ENCODE results near the gene IVNS1ABP. TPM values are rescaled to one million over a fixed set of nuclear protein-coding genes. Genes with fewer than 3 reads are reported as not detected.
"Not testable (repeated sequence)": the region's sequence is repeated elsewhere in the genome, so short reads cannot be mapped to it uniquely, and the experiment has no call there.

The IVNS1ABP gene
- total and polyA plus RNA-seq, 2 experiments from 2014 or later = 73.5 to 162 TPM

DNA sequence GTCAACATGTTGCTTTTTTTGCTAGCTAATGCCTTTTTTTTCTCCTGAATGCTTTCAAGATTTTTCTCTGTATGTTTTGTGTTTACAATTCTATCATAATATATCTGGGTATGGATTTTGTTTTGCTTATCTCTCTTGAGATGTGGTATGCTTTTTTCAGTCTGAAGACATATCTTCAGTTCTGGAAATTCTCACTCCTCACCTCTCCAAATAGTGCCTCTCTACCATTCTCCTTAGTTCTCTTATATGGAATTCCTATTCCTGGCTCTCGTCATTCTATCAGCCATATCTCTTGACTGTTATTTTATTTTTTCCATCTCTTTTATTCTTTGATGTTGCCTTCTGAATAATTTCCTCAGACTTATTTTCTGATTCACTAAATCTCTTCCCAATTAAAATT, 58.4 kb downstream of the IVNS1ABP start:
- no peak overlapping the region for H3K4me3 Mint-ChIP-seq
- H2AFZ ChIP-seq = no peak overlapping the region
- peaks cover 4% of the 10 kb centered on the region for H3K9me3 Mint-ChIP-seq
- no peaks in the 10 kb centered on the region for H3F3A ChIP-seq (replicated peaks; ENCODE audit: low read depth)
- H3K27me3 Mint-ChIP-seq (ENCODE audit: insufficient read depth, low read depth, poor library complexity) = no peaks in the 10 kb centered on the region
- no peaks in the 10 kb centered on the region for H3K9me2 ChIP-seq (ENCODE audit: insufficient read depth)
- no peak overlapping the region for H3K4me3 ChIP-seq
- H4K20me1 ChIP-seq (replicated peaks; ENCODE audit: insufficient read depth) = no peaks in the 10 kb centered on the region
- H3K27ac ChIP-seq (ENCODE audit: low read depth) = no peak overlapping the region
- TF ChIP-seq EZH2 (IDR thresholded peaks at IDR 0.05; ENCODE audit: low read depth, unreplicated experiment) (no peak), EZH2phosphoT487 (IDR thresholded peaks at IDR 0.05; ENCODE audit: unreplicated experiment) (no peak), ZNF114 (CRISPR knock-in tag; IDR thresholded peaks at IDR 0.05) (no peak), POLR2AphosphoS5 (IDR thresholded peaks at IDR 0.05; ENCODE audit: low read depth) (no peak)
- TF ChIP-seq, protein P1, sequence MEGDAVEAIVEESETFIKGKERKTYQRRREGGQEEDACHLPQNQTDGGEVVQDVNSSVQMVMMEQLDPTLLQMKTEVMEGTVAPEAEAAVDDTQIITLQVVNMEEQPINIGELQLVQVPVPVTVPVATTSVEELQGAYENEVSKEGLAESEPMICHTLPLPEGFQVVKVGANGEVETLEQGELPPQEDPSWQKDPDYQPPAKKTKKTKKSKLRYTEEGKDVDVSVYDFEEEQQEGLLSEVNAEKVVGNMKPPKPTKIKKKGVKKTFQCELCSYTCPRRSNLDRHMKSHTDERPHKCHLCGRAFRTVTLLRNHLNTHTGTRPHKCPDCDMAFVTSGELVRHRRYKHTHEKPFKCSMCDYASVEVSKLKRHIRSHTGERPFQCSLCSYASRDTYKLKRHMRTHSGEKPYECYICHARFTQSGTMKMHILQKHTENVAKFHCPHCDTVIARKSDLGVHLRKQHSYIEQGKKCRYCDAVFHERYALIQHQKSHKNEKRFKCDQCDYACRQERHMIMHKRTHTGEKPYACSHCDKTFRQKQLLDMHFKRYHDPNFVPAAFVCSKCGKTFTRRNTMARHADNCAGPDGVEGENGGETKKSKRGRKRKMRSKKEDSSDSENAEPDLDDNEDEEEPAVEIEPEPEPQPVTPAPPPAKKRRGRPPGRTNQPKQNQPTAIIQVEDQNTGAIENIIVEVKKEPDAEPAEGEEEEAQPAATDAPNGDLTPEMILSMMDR (conservative IDR thresholded peaks at IDR 0.05; ENCODE audit: low read depth in 2 of 2) = no peak
- H3K79me2 ChIP-seq (replicated peaks; ENCODE audit: insufficient read depth) = no peaks in the 10 kb centered on the region
- no peaks in the 10 kb centered on the region for H3K36me3 ChIP-seq (ENCODE audit: insufficient read depth)
- no peak overlapping the region for H3K27ac Mint-ChIP-seq
- H3K36me3 Mint-ChIP-seq (ENCODE audit: low read depth) = peaks cover 3% of the 10 kb centered on the region; the same call in 1 of the 3 replicates
- no peak overlapping the region for H3K4me2 ChIP-seq
- DNase-seq (ENCODE audit: low spot score) (no peak), ATAC-seq (no peak)
- H3K4me1 ChIP-seq (ENCODE audit: insufficient read depth) = no peaks in the 10 kb centered on the region
- peaks cover 5% of the 10 kb centered on the region; the same call in 2 of the 3 replicates for H3K4me1 Mint-ChIP-seq
- H3K27me3 ChIP-seq (ENCODE audit: insufficient read depth) = no peaks in the 10 kb centered on the region

DNA sequence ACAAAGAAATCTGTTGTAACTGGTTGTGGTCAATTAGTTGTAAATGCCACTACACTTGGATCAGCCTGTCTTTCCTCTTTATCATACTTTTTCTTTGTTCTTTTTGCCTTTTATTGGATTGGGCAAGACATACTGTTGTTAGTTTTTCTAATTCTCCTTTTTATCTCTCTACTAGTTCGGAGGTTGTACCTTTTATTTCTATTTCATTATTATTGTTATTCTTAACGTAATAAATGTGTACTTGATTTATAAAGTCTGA, 59.2 kb downstream of the IVNS1ABP start:
- no peaks in the 10 kb centered on the region for H3K79me2 ChIP-seq (replicated peaks; ENCODE audit: insufficient read depth)

DNA sequence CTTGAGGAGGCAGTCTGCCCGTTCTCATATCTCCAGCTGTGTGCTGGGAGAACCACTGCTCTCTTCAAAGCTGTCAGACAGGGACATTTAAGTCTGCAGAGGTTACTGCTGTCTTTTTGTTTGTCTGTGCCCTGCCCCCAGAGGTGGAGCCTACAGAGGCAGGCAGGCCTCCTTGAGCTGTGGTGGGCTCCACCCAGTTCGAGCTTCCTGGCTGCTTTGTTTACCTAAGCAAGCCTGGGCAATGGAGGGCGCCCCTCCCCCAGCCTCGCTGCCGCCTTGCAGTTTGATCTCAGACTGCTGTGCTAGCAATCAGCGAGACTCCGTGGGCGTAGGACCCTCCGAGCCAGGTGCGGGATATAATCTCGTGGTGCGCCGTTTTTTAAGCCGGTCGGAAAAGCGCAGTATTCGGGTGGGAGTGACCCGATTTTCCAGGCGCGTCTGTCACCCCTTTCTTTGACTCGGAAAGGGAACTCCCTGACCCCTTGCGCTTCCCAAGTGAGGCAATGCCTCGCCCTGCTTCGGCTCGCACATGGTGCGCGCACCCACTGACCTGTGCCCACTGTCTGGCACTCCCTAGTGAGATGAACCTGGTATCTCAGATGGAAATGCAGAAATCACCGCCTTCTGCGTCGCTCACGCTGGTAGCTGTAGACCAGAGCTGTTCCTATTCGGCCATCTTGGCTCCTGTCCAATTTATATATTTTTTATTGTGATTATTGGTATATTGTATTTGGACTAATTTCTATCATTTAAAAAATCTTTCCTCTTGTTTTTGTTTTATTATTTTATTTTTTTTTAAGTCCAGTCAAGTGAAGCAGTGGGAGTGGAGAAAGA, 59.7 kb downstream of the IVNS1ABP start:
- not testable (repeated sequence) for ATAC-seq, H3K4me3 Mint-ChIP-seq

More for the DNA sequence above, 59.2 kb downstream of the IVNS1ABP start:
- no peaks in the 10 kb centered on the region for H3K9me2 ChIP-seq (ENCODE audit: insufficient read depth)
- no peak overlapping the region for H2AFZ ChIP-seq
- Mint-ChIP-seq H3K4me3 (no peak overlapping the region), H3K4me1 (peaks cover 5% of the 10 kb centered on the region; the same call in 2 of the 3 replicates), H3K27me3 (ENCODE audit: insufficient read depth, low read depth, poor library complexity) (no peaks in the 10 kb centered on the region), H3K9me3 (peaks cover 4% of the 10 kb centered on the region), H3K27ac (no peak overlapping the region), H3K36me3 (ENCODE audit: low read depth) (peaks cover 3% of the 10 kb centered on the region; the same call in 1 of the 3 replicates)
- no peaks in the 10 kb centered on the region for H3F3A ChIP-seq (replicated peaks; ENCODE audit: low read depth)
- no peak overlapping the region for H3K27ac ChIP-seq (ENCODE audit: low read depth)
- TF ChIP-seq, protein P2, sequence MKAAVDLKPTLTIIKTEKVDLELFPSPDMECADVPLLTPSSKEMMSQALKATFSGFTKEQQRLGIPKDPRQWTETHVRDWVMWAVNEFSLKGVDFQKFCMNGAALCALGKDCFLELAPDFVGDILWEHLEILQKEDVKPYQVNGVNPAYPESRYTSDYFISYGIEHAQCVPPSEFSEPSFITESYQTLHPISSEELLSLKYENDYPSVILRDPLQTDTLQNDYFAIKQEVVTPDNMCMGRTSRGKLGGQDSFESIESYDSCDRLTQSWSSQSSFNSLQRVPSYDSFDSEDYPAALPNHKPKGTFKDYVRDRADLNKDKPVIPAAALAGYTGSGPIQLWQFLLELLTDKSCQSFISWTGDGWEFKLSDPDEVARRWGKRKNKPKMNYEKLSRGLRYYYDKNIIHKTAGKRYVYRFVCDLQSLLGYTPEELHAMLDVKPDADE (IDR thresholded peaks at IDR 0.05) = no peak
- ATAC-seq (no peak), DNase-seq (ENCODE audit: low spot score) (no peak)
- no peak overlapping the region for H3K4me2 ChIP-seq
- no peaks in the 10 kb centered on the region for H4K20me1 ChIP-seq (replicated peaks; ENCODE audit: insufficient read depth)
- H3K36me3 ChIP-seq (ENCODE audit: insufficient read depth) = no peaks in the 10 kb centered on the region
- H3K27me3 ChIP-seq (ENCODE audit: insufficient read depth) = no peaks in the 10 kb centered on the region
- H3K4me1 ChIP-seq (ENCODE audit: insufficient read depth) = no peaks in the 10 kb centered on the region
- H3K4me3 ChIP-seq = no peak overlapping the region

DNA sequence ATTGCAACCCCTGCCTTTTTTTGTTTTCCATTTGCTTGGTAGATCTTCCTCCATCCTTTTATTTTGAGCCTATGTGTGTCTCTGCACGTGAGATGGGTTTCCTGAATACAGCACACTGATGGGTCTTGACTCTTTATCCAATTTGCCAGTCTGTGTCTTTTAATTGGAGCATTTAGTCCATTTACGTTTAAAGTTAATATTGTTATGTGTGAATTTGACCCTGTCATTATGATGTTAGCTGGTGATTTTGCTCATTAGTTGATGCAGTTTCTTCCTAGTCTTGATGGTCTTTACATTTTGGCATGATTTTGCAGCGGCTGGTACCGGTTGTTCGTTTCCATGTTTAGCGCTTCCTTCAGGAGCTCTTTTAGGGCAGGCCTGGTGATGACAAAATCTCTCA, 61.4 kb downstream of the IVNS1ABP start:
- ATAC-seq; H3K27ac ChIP-seq (ENCODE audit: low read depth); H3K27me3 Mint-ChIP-seq (ENCODE audit: insufficient read depth, low read depth, poor library complexity): not testable (repeated sequence)

More for the DNA sequence above, 59.7 kb downstream of the IVNS1ABP start:
- H3K9me2 ChIP-seq (ENCODE audit: insufficient read depth); H3K79me2 ChIP-seq (replicated peaks; ENCODE audit: insufficient read depth); H3K27ac ChIP-seq (ENCODE audit: low read depth); H4K20me1 ChIP-seq (replicated peaks; ENCODE audit: insufficient read depth); H3K27ac Mint-ChIP-seq; H3K4me1 ChIP-seq (ENCODE audit: insufficient read depth); H3K36me3 ChIP-seq (ENCODE audit: insufficient read depth); H3K36me3 Mint-ChIP-seq (ENCODE audit: low read depth); DNase-seq (ENCODE audit: low spot score); H3K9me3 Mint-ChIP-seq; H3K4me3 ChIP-seq; H3F3A ChIP-seq (replicated peaks; ENCODE audit: low read depth); H3K4me1 Mint-ChIP-seq; H3K27me3 Mint-ChIP-seq (ENCODE audit: insufficient read depth, low read depth, poor library complexity); H2AFZ ChIP-seq; H3K27me3 ChIP-seq (ENCODE audit: insufficient read depth): not testable (repeated sequence)
- H3K4me2 ChIP-seq = peak overlapping the region; percentile 51; the same call in 1 of the 2 replicates

DNA sequence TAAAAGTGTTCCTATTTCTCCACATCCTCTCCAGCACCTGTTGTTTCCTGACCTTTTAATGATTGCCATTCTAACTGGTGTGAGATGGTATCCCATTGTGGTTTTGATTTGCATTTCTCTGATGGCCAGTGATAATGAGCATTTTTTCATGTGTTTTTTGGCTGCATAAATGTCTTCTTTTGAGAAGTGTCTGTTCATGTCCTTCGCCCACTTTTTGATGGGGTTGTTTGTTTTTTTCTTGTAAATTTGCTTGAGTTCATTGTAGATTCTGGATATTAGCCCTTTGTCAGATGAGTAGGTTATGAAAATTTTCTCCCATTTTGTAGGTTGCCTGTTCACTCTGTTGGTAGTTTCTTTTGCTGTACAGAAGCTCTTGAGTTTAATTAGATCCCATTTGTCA, 64.6 kb downstream of the IVNS1ABP start:
- peaks cover 15% of the 10 kb centered on the region for H3K4me1 Mint-ChIP-seq
- DNase-seq (ENCODE audit: low spot score); H3K9me3 Mint-ChIP-seq; H2AFZ ChIP-seq; H3K4me2 ChIP-seq; H3K27me3 Mint-ChIP-seq (ENCODE audit: insufficient read depth, low read depth, poor library complexity); H4K20me1 ChIP-seq (replicated peaks; ENCODE audit: insufficient read depth); H3K27ac ChIP-seq (ENCODE audit: low read depth); H3K4me3 ChIP-seq; H3K4me3 Mint-ChIP-seq; H3K36me3 Mint-ChIP-seq (ENCODE audit: low read depth); ATAC-seq; H3K36me3 ChIP-seq (ENCODE audit: insufficient read depth); H3F3A ChIP-seq (replicated peaks; ENCODE audit: low read depth); H3K9me2 ChIP-seq (ENCODE audit: insufficient read depth); H3K27me3 ChIP-seq (ENCODE audit: insufficient read depth); H3K79me2 ChIP-seq (replicated peaks; ENCODE audit: insufficient read depth); H3K27ac Mint-ChIP-seq: not testable (repeated sequence)
- peaks cover 18% of the 10 kb centered on the region for H3K4me1 ChIP-seq (ENCODE audit: insufficient read depth)

More for the DNA sequence above, 61.4 kb downstream of the IVNS1ABP start:
- H3K9me2 ChIP-seq (ENCODE audit: insufficient read depth); DNase-seq (ENCODE audit: low spot score); H3K4me3 ChIP-seq; H3K36me3 Mint-ChIP-seq (ENCODE audit: low read depth); H3K36me3 ChIP-seq (ENCODE audit: insufficient read depth); H3K9me3 Mint-ChIP-seq; H3K27ac Mint-ChIP-seq; H3K4me2 ChIP-seq; H3K4me1 Mint-ChIP-seq; H3K4me3 Mint-ChIP-seq; H3K79me2 ChIP-seq (replicated peaks; ENCODE audit: insufficient read depth); H3F3A ChIP-seq (replicated peaks; ENCODE audit: low read depth); H3K4me1 ChIP-seq (ENCODE audit: insufficient read depth); H3K27me3 ChIP-seq (ENCODE audit: insufficient read depth); H4K20me1 ChIP-seq (replicated peaks; ENCODE audit: insufficient read depth); H2AFZ ChIP-seq: not testable (repeated sequence)
